Endothelial cell of umbilical vein (primary cell): ENCODE results near the gene CYP3A5. TPM values are rescaled to one million over a fixed set of nuclear protein-coding genes. Genes with fewer than 3 reads are reported as not detected.
"Not testable (repeated sequence)": the region's sequence is repeated elsewhere in the genome, so short reads cannot be mapped to it uniquely, and the experiment has no call there.

Source experiments
- BruUV-seq: library from RNA; stranded (reverse); fragments of 400-500 nt; replicated peaks from 2 replicates; lab custom pipeline; 2021; lab: Mats Ljungman, UMichigan
- CTCF ChIA-PET: fragments of 300-600, 350-600 bp; sonication (Branson Sonifier 250); formaldehyde crosslinking; loops from one replicate; lab custom pipeline; 2021; ENCODE audit warnings: antibody characterized with exemption, inconsistent platforms; lab: Charles Lee
- POLR2A ChIA-PET: fragments of 300-600, 350-600 bp; sonication (Branson Sonifier 250); formaldehyde crosslinking; loops from one replicate; lab custom pipeline; 2021; ENCODE audit warnings: antibody characterized with exemption, inconsistent platforms; lab: Charles Lee
- DNase-seq: peaks from one replicate; pipeline ENCODE4 v3.0.0-alpha.2; 2011; ENCODE audit warnings: low read depth, low spot score
- FAIRE-seq: peaks from 2 replicates; lab custom pipeline; 2011; peaks lifted over from hg19 to GRCh38; lab: Jason Lieb, UNC
- H2AFZ ChIP-seq: 2 replicates; pipeline ENCODE4 v1.6.0; 2012; ENCODE audit warnings: low read depth, low read length, control low read depth, inconsistent platforms
- H3K27ac ChIP-seq: 2 replicates; pipeline ENCODE4 v1.5.1; 2011; ENCODE audit warnings: low read depth, mild to moderate bottlenecking, control low read depth, low read length, moderate library complexity; ENCODE audit not compliant: insufficient read depth
- H3K27me3 ChIP-seq, 2 experiments: 2 replicates each; pipeline versions ENCODE4 v1.6.0 to v1.6.1; 2011; ENCODE audit warnings: low read length in 2 of 2, mixed read lengths in 1 of 2; ENCODE audit not compliant: control insufficient read depth in 2 of 2, insufficient read depth in 2 of 2
- H3K36me3 ChIP-seq, 2 experiments: 2 replicates in 1 of 2; 3 replicates in 1 of 2; pipeline ENCODE4 v1.5.1; 2011; ENCODE audit warnings: low read length in 2 of 2, mild to moderate bottlenecking in 1 of 2, moderate library complexity in 1 of 2; ENCODE audit not compliant: control insufficient read depth in 2 of 2, insufficient read depth in 2 of 2; ENCODE audit errors: extremely low read depth in 1 of 2
- H3K4me1 ChIP-seq: 3 replicates; pipeline ENCODE4 v1.5.1; 2011; ENCODE audit warnings: mild to moderate bottlenecking, low read length; ENCODE audit not compliant: control insufficient read depth, insufficient read depth; ENCODE audit errors: extremely low read depth
- H3K4me2 ChIP-seq: 2 replicates; pipeline ENCODE4 v1.6.1; 2011; ENCODE audit warnings: low read length, control low read depth, mixed read lengths; ENCODE audit not compliant: insufficient read depth
- H3K4me3 ChIP-seq, 3 experiments: fragments of 200-600 bp in 1 of 3; sonication (generic), shearing (Covaris generic) in 1 of 3; replicated peaks in 1 of 3; 2 replicates each; pipeline ENCODE4 v1.5.1; 2011 to 2016; ENCODE audit warnings: control low read depth in 3 of 3, low read length in 3 of 3, mild to moderate bottlenecking in 2 of 3, inconsistent platforms in 1 of 3, low read depth in 1 of 3, moderate library complexity in 1 of 3; ENCODE audit not compliant: insufficient read depth in 1 of 3
- H3K79me2 ChIP-seq: 2 replicates; pipeline ENCODE4 v1.6.0; 2012; ENCODE audit warnings: low read length, inconsistent platforms; ENCODE audit not compliant: control insufficient read depth, insufficient read depth
- H3K9ac ChIP-seq: replicated peaks from 2 replicates; pipeline ENCODE3; 2011; ENCODE audit warnings: low read length, control low read depth; ENCODE audit not compliant: insufficient read depth; ENCODE audit errors: extremely low read depth
- H3K9me1 ChIP-seq: replicated peaks from 3 replicates; pipeline ENCODE4 v1.6.0; 2011; ENCODE audit warnings: mild to moderate bottlenecking, low read length; ENCODE audit not compliant: control insufficient read depth, insufficient read depth; ENCODE audit errors: extremely low read depth
- H3K9me3 ChIP-seq: replicated peaks from 2 replicates; pipeline ENCODE4 v1.5.1; 2012; ENCODE audit warnings: low read length, inconsistent platforms; ENCODE audit not compliant: control insufficient read depth, insufficient read depth
- H4K20me1 ChIP-seq: replicated peaks from 2 replicates; pipeline ENCODE3; 2011; ENCODE audit warnings: mild to moderate bottlenecking, low read length; ENCODE audit not compliant: control insufficient read depth, insufficient read depth; ENCODE audit errors: extremely low read depth
- CTCF ChIP-seq, 2 donors: IDR thresholded peaks; 1 replicate in 1 of 2; 2 replicates in 1 of 2; pipeline ENCODE4 v1.5.1; 2011; ENCODE audit warnings: low read length in 2 of 2, mild to moderate bottlenecking in 2 of 2, moderate library complexity in 2 of 2, control low read depth in 1 of 2, inconsistent platforms in 1 of 2, low read depth in 1 of 2; ENCODE audit not compliant: insufficient read depth in 1 of 2; ENCODE audit errors: extremely low read depth in 1 of 2
- EZH2 ChIP-seq: IDR thresholded peaks from 2 replicates; pipeline ENCODE4 v1.6.1; 2012; ENCODE audit warnings: borderline replicate concordance, low read depth, mild to moderate bottlenecking, moderate library complexity, low read length, inconsistent platforms; ENCODE audit not compliant: severe bottlenecking
- FOS ChIP-seq: IDR thresholded peaks from 2 replicates; pipeline ENCODE4 v1.6.1; 2011; ENCODE audit warnings: mild to moderate bottlenecking, low read length, moderate library complexity, borderline replicate concordance; ENCODE audit not compliant: insufficient read depth
- JUN ChIP-seq: IDR thresholded peaks from 2 replicates; pipeline ENCODE4 v1.6.1; 2011; ENCODE audit warnings: borderline replicate concordance, low read depth; ENCODE audit not compliant: insufficient read length, insufficient read depth
- MAX ChIP-seq: IDR thresholded peaks from 2 replicates; pipeline ENCODE4 v1.6.1; 2011; ENCODE audit not compliant: insufficient read depth, insufficient read length
- MYC ChIP-seq: IDR thresholded peaks from one replicate; pipeline ENCODE4 v1.6.1; 2011; ENCODE audit warnings: mild to moderate bottlenecking, low read depth, low read length
- POLR2A ChIP-seq: IDR thresholded peaks from 2 replicates; pipeline ENCODE4 v1.6.1; 2012; ENCODE audit warnings: low read depth, mild to moderate bottlenecking, control low read depth, low read length
- POLR2AphosphoS5 ChIP-seq: IDR thresholded peaks from 2 replicates; pipeline ENCODE4 v1.6.1; 2012; ENCODE audit warnings: low read depth, mild to moderate bottlenecking, control low read depth, low read length, moderate library complexity; ENCODE audit not compliant: insufficient read depth
- dilution Hi-C: fragments of 300-500 bp; cut with MboI; formaldehyde crosslinking; loops from one replicate; pipeline ENCODE4 v1.15.0; 2019; ENCODE audit warnings: low sequenced_read_pairs; ENCODE audit not compliant: extremely low pct_ligation_motif_present
- intact Hi-C: fragments of 100-400 bp; cut with micrococcal nuclease; formaldehyde crosslinking; loops from one replicate; pipeline ENCODE4 v1.10.0; 2022
- polyA plus RNA-seq, 4 experiments: library from polyadenylated mRNA; depleted of rRNA in 3 of 4; stranded (reverse) in 3 of 4; unstranded in 1 of 4; fragments of >200 nt; gene quantifications; 2 replicates each; pipeline versions ENCODE4 v1.2.1 to v1.2.3, GENCODE V29; 2011 to 2012; ENCODE audit warnings: missing spikeins in 1 of 4
- total RNA-seq: library from RNA; stranded (reverse); gene quantifications from 2 replicates; pipeline ENCODE4 v1.2.3, GENCODE V29; 2021

CYP3A5 gene
- total and polyA plus RNA-seq, 2 donors (not counting 3 experiments of a cell fraction or from before 2014, with no cell fraction given) = not detected

GRCh38 chr7:99638731-99639130 is 41.1 kb downstream of the CYP3A5 start:
- H3K27ac ChIP-seq = no peak overlapping the region
- H3K4me1 ChIP-seq = no peaks in the 10 kb centered on the region
- BruUV-seq = no TSS peak
- intact Hi-C loops = no loop called here
- H3K27me3 ChIP-seq = no peaks in the 10 kb centered on the region
- no peaks in the 10 kb centered on the region for H3K79me2 ChIP-seq
- H3K9ac ChIP-seq = no peak overlapping the region
- no peaks in the 10 kb centered on the region for H4K20me1 ChIP-seq
- dilution Hi-C loops = no loop called here
- ChIA-PET POLR2A (no interaction called here), CTCF (no interaction called here)
- H2AFZ ChIP-seq = no peak overlapping the region
- no peak for TF ChIP-seq JUN
- TF ChIP-seq MYC = no peak
- no peak for TF ChIP-seq FOS
- TF ChIP-seq EZH2 = no peak
- no peak for TF ChIP-seq POLR2A
- TF ChIP-seq MAX = no peak
- no peak for TF ChIP-seq POLR2AphosphoS5
- TF ChIP-seq CTCF (IDR thresholded peaks at IDR 0.05; ENCODE audit: extremely low read depth in 1 of 2, insufficient read depth in 1 of 2, low read depth in 1 of 2, low read length in 2 of 2) = no peak
- no peak for DNase-seq
- H3K4me2 ChIP-seq = no peak overlapping the region
- FAIRE-seq = no peak
- no peak overlapping the region for H3K4me3 ChIP-seq
- H3K9me3 ChIP-seq = no peaks in the 10 kb centered on the region
- no peaks in the 10 kb centered on the region for H3K9me1 ChIP-seq
- H3K36me3 ChIP-seq = no peaks in the 10 kb centered on the region

GRCh38 chr7:99637414-99637813 is 42.4 kb downstream of the CYP3A5 start:
- H3K27ac ChIP-seq, intact Hi-C loops, H3K4me2 ChIP-seq, H3K9ac ChIP-seq, H3K27me3 ChIP-seq, BruUV-seq, H2AFZ ChIP-seq, DNase-seq, H3K4me3 ChIP-seq, dilution Hi-C loops, H3K79me2 ChIP-seq, POLR2A ChIA-PET, H3K36me3 ChIP-seq, H4K20me1 ChIP-seq, H3K4me1 ChIP-seq, CTCF ChIA-PET, H3K9me1 ChIP-seq, H3K9me3 ChIP-seq: not testable (repeated sequence)
- FAIRE-seq = peak; percentile 37
